ENCODE results near the gene PEPD. TPM values are rescaled to one million over a fixed set of nuclear protein-coding genes. Genes with fewer than 3 reads are reported as not detected.

PEPD gene
- total RNA-seq, 4 donors from 2014 or later, result 116 to 1,166 (median 748) TPM

- Histone ChIP-seq H3K4me3 (no peak overlapping the region), H3K4me1 (peaks cover 0 to 38% (median 0%) of the 10 kb centered on the region in 4 donors), H3K27me3 (no peaks in the 10 kb centered on the region), H3K36me3 (peaks cover 0 to 16% (median 0%) of the 10 kb centered on the region in 3 donors), H3K27ac (peak overlapping the region in 2 of 4 donors; percentile 26 to 84), H3K9me3 (no peaks in the 10 kb centered on the region)
- DNase-seq, result peak in 2 of 3 donors; percentile 46 to 63
- no peak for TF ChIP-seq POLR2A (IDR thresholded peaks at IDR 0.05)
- TF ChIP-seq CTCF (IDR thresholded peaks at IDR 0.05), result peak in 3 of 6 experiments; percentile 25 to 49 (median 31)
Observed at GRCh38 chr19:33402421-33403220, 119.0 kb downstream of the PEPD start.

GRCh38 chr19:33401683-33402420 lies 119.7 kb downstream of the PEPD start:
- no peak overlapping the region for H3K4me3 ChIP-seq
- H3K4me1 ChIP-seq, result peaks cover 0 to 40% (median 0%) of the 10 kb centered on the region in 4 donors
- peak in 1 of 3 donors; percentile 42 for DNase-seq
- H3K27me3 ChIP-seq, result no peaks in the 10 kb centered on the region
- H3K9me3 ChIP-seq, result no peaks in the 10 kb centered on the region
- H3K27ac ChIP-seq, result no peak overlapping the region
- no peak for TF ChIP-seq POLR2A (IDR thresholded peaks at IDR 0.05)
- no peak for TF ChIP-seq CTCF (IDR thresholded peaks at IDR 0.05)
- H3K36me3 ChIP-seq, result peaks cover 0 to 16% (median 0%) of the 10 kb centered on the region in 3 donors

- no peaks in the 10 kb centered on the region for H3K27me3 ChIP-seq
- no peak for TF ChIP-seq POLR2A (IDR thresholded peaks at IDR 0.05)
- no peak for TF ChIP-seq CTCF (IDR thresholded peaks at IDR 0.05)
- peaks cover 0 to 40% (median 0%) of the 10 kb centered on the region in 4 donors for H3K4me1 ChIP-seq
- H3K9me3 ChIP-seq, result no peaks in the 10 kb centered on the region
- no peak overlapping the region for H3K27ac ChIP-seq
- no peak overlapping the region for H3K4me3 ChIP-seq
- peaks cover 0 to 12% (median 0%) of the 10 kb centered on the region in 3 donors for H3K36me3 ChIP-seq
- peak in 2 of 3 donors; percentile 41 to 45 for DNase-seq
Observed at GRCh38 chr19:33400856-33401682, 120.5 kb downstream of the PEPD start.

GRCh38 chr19:33399745-33400681 lies 121.6 kb downstream of the PEPD start:
- Histone ChIP-seq H3K4me3 (no peak overlapping the region), H3K27me3 (no peaks in the 10 kb centered on the region), H3K27ac (no peak overlapping the region), H3K9me3 (no peaks in the 10 kb centered on the region), H3K4me1 (peaks cover 0 to 49% (median 2%) of the 10 kb centered on the region in 4 donors), H3K36me3 (peaks cover 0 to 12% (median 0%) of the 10 kb centered on the region in 3 donors)
- peak in 2 of 3 donors; percentile 37 to 45 for DNase-seq
- TF ChIP-seq CTCF (IDR thresholded peaks at IDR 0.05) (no peak), POLR2A (IDR thresholded peaks at IDR 0.05) (no peak)

All from Peyer's patch (tissue), 4 donors.